WERI-Rb-1 (cell line): ENCODE measurements around the gene ATP1B4.

Experiments used
- DNase-seq: peaks from one replicate; pipeline ENCODE4 v3.0.0-alpha.2; 2020
- H3K27ac ChIP-seq: fragments of 250-450 bp; sonication (Bioruptor Pico); 2 replicates; pipeline ENCODE4 v1.5.1; 2020; ENCODE audit warnings: mild to moderate bottlenecking, moderate library complexity
- H3K27me3 ChIP-seq: fragments of 250-450 bp; sonication (Bioruptor Pico); 2 replicates; pipeline ENCODE4 v1.5.1; 2021; ENCODE audit warnings: mild to moderate bottlenecking, low read depth, moderate library complexity; ENCODE audit not compliant: insufficient read depth, severe bottlenecking
- H3K36me3 ChIP-seq: fragments of 250-450 bp; sonication (Bioruptor Pico); 2 replicates; pipeline ENCODE4 v1.5.1; 2020; ENCODE audit warnings: mild to moderate bottlenecking, moderate library complexity
- H3K4me3 ChIP-seq: 2 replicates; pipeline ENCODE4 v1.5.1; 2011; ENCODE audit warnings: low read depth, mild to moderate bottlenecking, control low read depth, low read length
- H3K9me3 ChIP-seq: fragments of 250-450 bp; sonication (Bioruptor Pico); 2 replicates; pipeline ENCODE4 v1.5.1; 2021; ENCODE audit warnings: mild to moderate bottlenecking, moderate library complexity; ENCODE audit not compliant: severe bottlenecking
- CTCF ChIP-seq: IDR thresholded peaks from 2 replicates; pipeline ENCODE4 v1.5.1; 2011; ENCODE audit warnings: low read depth, mild to moderate bottlenecking, control low read depth, inconsistent platforms, low read length

The ATP1B4 gene

GRCh38 chrX:120361764-120362305 lies at the start of gene ATP1B4:
ATP1B4 (plus strand) TSS chrX:120362089; CDS start chrX:120362169, 80 bp downstream.
- Histone ChIP-seq H3K27ac (no peak within 1 kb of the TSS), H3K9me3 (no peaks in the 10 kb centered on the region), H3K27me3 (peaks cover 20% of the 10 kb centered on the region), H3K4me3 (no peak within 1 kb of the TSS), H3K36me3 (no peaks in the 10 kb centered on the region)
- no peak for DNase-seq
- TF ChIP-seq CTCF: no peak

GRCh38 chrX:120315776-120316175 lies 46.1 kb upstream of the ATP1B4 start:
- H3K27ac ChIP-seq: no peak overlapping the region
- H3K36me3 ChIP-seq: no peaks in the 10 kb centered on the region
- no peak for DNase-seq
- TF ChIP-seq CTCF: no peak
- H3K9me3 ChIP-seq: no peaks in the 10 kb centered on the region
- H3K4me3 ChIP-seq: no peak overlapping the region
- peaks cover 55% of the 10 kb centered on the region for H3K27me3 ChIP-seq

DNA sequence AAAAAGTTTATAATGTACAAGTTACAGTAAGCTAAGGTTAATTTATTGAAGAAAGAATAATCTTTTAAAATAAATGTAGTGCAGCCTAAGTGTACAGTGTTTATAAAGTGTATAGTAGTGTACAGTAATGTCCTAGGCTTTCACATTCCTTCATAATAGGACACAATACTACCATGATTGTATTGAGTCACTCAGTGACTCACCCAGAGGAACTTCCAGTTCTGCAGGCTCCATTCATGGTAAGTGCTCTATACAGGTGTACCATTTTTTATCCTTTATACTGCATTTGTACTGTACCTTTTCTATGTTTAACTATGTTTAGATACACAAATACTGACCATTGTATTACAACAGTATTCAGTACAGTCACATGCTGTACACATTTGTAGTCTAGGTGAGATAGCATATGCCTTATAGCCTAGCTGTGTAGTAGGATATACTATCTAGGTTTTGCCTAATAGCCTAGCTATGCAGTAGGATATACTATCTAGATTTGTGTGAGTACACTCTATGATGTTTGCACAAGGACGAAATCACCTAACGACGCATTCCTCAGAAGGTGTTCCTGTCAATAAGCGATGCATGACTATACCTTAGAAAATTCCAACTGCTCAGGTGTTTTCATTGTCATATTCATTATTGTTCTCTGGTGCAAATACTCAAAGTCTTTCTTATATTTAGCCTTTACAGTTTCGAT lies 45.2 kb upstream of the ATP1B4 start:
- no peaks in the 10 kb centered on the region for H3K36me3 ChIP-seq
- H3K27me3 ChIP-seq: peaks cover 45% of the 10 kb centered on the region
- TF ChIP-seq CTCF: no peak
- no peak overlapping the region for H3K4me3 ChIP-seq
- H3K27ac ChIP-seq: no peak overlapping the region
- DNase-seq: no peak
- H3K9me3 ChIP-seq: no peaks in the 10 kb centered on the region

GRCh38 chrX:120318411-120318810 lies 43.5 kb upstream of the ATP1B4 start:
- H3K27me3 ChIP-seq: peaks cover 28% of the 10 kb centered on the region
- TF ChIP-seq CTCF: no peak
- H3K9me3 ChIP-seq: no peaks in the 10 kb centered on the region
- H3K27ac ChIP-seq: no peak overlapping the region
- H3K4me3 ChIP-seq: no peak overlapping the region
- no peaks in the 10 kb centered on the region for H3K36me3 ChIP-seq
- peak; percentile 29 for DNase-seq

GRCh38 chrX:120321520-120322281 lies 40.2 kb upstream of the ATP1B4 start:
- H3K4me3 ChIP-seq: no peak overlapping the region
- H3K36me3 ChIP-seq: no peaks in the 10 kb centered on the region
- no peak for DNase-seq
- H3K27me3 ChIP-seq: peaks cover 5% of the 10 kb centered on the region
- H3K27ac ChIP-seq: no peak overlapping the region
- H3K9me3 ChIP-seq: peaks cover 3% of the 10 kb centered on the region
- TF ChIP-seq CTCF: no peak
